HL-60/S4 (cell line): ENCODE results near the gene TRMT6.

Experiments
- in situ Hi-C: fragments of 300-500 bp; cut with MboI; formaldehyde crosslinking; loops from 2 replicates; pipeline ENCODE4 v1.14.3; 2022; ENCODE audit warnings: low sequenced_read_pairs

The TRMT6 gene

DNA sequence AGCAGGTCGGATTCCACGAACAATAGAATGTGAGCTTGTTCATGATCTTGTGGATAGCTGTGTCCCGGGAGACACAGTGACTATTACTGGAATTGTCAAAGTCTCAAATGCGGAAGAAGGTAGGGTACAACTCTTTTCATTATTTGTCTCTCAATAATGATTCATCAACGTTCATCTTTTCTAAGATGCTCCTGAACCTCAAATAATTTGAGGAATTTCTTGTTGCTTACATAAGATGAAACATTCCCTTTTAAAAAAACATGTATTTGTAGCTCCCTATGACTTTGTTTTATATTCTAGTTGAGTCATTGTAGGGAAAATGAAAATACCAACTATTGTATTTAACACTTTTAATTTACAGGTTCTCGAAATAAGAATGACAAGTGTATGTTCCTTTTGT lies 17.1 kb upstream of the TRMT6 start:
- in situ Hi-C loops = no loop called here

- in situ Hi-C loops = loop anchor here (25.0 kb wide), 1 partner anchor 413 kb away; no protein-coding TSS in a partner anchor
Measured at GRCh38 chr20:5949943-5950270, 426 bp downstream of the TRMT6 start.

GRCh38 chr20:5947276-5947675 lies 3.1 kb downstream of the TRMT6 start:
- in situ Hi-C loops = loop anchor here (25.0 kb wide), 1 partner anchor 410 kb away; no protein-coding TSS in a partner anchor

DNA sequence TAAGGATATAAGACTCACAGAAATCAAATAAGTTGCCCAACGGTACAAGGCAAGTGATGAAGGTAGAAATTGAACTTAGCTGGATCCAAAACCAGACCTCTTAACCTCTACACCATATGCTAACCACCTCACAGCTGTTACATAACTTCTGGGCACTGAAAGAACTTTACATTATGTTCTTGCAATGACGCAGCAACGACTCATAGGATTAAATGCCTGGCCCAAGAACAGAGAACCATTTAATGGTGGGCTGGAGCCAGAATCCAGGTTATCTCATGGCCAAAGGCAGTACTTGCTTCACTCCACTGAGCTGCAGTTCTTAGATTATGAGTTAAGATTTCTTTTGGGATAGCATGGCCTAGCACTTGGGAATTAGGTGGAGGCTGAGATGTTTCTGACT lies 4.4 kb downstream of the TRMT6 start:
- in situ Hi-C loops = loop anchor here (25.0 kb wide), 1 partner anchor 409 kb away; no protein-coding TSS in a partner anchor

- in situ Hi-C loops = loop anchor here (10.0 to 25.0 kb wide), 2 partner anchors 144 to 401 kb away; no protein-coding TSS in a partner anchor
Measured at GRCh38 chr20:5938456-5939029, 11.8 kb downstream of the TRMT6 start.

DNA sequence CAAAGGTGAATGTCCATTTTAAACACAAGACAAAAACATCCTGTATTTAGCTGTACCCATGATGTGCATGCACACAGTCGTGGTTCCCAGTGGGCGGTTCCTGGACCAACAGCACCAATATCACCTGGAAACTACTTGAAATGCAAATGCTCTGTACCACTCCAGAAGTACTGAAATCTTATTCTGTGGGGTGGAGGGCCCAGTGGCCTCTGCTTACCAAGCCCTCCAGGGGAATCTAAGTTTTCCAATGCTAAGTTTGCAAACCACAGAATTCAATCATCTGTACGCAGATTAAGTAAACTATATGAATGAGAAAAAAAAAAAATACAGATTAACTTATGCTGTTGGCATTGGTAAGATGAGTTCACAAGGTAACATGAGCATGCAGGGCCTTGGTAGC lies 14.1 kb downstream of the TRMT6 start:
- in situ Hi-C loops = loop anchor here (10.0 to 25.0 kb wide), 2 partner anchors 141 to 399 kb away; no protein-coding TSS in a partner anchor

DNA sequence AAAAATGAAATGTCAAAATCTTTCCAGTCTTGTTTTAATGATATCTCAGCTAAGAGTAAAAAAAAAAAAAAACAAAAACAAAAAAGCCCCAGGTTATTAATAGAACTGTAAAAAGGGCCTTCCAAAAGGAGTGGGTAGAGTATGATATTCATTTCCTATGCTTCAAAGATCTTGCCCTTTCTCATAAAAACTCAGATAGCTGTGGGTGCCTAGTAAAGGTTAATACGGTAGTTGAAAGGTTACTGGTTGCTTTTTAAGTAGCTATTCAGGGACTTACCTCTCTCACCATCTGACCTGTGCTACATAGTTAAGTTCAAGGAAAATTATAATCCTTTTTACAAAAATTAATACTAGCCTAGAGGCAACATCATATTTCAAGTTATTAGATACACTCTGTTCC lies 14.9 kb downstream of the TRMT6 start:
- in situ Hi-C loops = loop anchor here (10.0 to 25.0 kb wide), 2 partner anchors 141 to 398 kb away; no protein-coding TSS in a partner anchor

- in situ Hi-C loops = loop anchor here (10.0 to 25.0 kb wide), 2 partner anchors 139 to 397 kb away; no protein-coding TSS in a partner anchor
Measured at GRCh38 chr20:5933802-5934436, 16.4 kb downstream of the TRMT6 start.

DNA sequence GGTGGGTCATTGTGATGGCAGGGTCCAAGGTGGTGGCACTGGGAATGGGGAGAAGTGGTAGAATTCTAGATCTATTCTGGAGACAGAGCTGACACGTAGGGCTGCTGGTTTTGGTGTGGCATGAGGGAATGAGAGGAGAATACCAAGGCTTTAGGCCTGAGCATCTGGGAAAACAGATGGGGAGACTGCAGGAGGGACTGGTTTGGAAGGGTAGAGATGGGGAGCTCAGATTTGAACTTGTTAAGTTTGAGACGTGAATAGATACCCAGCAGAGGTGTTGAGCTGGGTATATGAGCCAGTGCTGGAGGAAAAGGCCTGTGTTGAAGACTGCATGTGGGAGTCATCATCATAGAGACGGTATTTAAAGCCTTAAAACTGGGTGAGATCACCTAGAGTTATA lies 17.5 kb downstream of the TRMT6 start:
- in situ Hi-C loops = loop anchor here (10.0 to 25.0 kb wide), 2 partner anchors 138 to 395 kb away; no protein-coding TSS in a partner anchor

- in situ Hi-C loops = loop anchor here (10.0 to 25.0 kb wide), 2 partner anchors 137 to 394 kb away; no protein-coding TSS in a partner anchor
Measured at GRCh38 chr20:5931411-5931810, 18.9 kb downstream of the TRMT6 start.

DNA sequence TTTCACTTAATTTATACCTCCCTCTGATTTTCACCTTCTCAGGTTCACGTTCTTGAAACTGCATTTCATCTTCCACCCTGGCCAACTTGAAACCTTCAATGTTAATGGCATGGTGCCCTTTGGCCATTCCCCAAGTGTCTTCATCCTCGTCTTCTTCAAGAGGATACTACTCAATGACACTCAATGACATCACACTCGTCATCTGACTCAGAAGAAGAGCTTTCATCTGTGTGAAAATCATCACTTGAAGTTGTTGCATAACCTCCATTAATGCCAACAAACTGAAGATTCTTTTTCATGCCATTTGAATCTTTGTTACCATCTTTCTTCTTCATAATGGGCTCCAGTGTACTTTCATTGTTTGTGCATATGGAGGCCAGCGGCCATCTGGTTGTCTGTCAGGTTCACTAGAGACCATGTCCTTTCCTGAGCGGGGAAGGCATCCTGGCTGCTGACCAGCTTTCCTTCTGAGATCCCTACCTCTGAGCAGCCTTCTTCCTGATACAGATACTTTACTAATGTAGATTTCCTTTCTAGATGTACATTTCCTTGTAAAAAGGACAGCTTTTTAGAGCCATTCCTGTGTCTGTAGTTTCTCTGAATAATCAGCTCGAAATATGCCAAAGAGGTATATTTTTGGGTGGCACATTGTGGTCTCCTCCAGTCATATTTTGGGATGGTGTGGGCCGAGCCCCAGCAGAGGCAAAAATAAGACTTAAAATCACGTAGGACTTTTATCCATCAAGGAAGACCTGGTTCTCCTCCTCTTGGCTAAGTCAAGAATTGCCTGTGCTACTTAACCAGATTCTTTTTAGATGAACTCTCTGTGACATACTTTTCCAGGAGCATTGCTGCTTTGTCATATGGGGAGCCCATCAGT lies 21.3 kb downstream of the TRMT6 start:
- in situ Hi-C loops = loop anchor here (25.0 kb wide), 1 partner anchor 392 kb away; no protein-coding TSS in a partner anchor

DNA sequence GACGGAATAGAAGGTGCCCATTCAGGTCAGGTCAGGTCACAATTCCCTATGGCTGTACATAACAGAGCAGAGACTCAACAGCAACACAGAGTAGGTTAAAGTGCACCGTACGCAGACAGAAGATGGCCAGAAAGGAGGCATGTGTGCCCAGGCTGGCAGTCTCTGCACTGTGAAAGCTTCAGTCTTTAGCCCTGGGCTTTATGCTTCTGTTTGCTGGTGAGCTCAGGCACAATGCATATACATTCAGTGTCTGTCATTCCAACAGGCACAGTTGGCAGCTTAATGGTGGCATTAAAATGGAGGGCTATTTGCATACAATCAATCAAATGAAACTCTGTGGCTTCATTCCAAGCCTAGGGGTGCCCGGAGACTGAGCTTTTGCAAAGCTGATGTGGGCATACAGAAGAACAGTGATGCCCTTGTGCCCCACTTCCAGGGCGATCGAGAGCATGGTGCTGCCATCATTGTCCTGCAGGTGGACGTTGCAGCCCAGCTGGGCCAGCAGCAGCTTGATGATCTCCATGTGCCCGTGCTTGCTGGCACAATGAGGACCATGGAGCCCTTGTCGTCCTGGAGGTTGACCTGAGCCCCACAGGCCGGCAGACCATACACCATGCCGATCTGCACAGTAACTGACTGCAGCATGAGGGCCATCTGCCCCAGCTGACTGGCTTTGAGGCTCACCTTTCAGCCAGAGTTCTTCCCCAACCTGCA lies 22.4 kb downstream of the TRMT6 start:
- in situ Hi-C loops = loop anchor here (25.0 kb wide), 1 partner anchor 391 kb away; no protein-coding TSS in a partner anchor

DNA sequence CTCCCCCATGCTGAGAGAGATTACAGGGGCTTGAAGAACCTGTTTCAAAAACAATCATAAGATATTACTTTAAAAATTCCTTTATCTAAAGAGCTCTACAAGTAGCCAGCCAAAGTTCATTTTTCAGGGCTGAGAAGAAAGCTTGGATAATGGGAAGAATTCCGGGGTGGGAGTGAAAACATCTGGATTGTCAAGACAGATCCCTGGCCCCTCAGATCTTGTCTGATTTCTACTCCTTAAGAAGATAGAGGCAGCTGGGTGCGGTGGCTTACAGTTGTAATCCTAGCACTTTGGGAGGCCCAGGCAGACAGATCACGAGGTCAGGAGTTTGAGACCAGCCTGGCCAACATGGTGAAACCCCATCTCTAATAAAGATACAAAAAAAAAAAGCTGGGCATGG lies 24.8 kb downstream of the TRMT6 start:
- in situ Hi-C loops = loop anchor here (25.0 kb wide), 1 partner anchor 388 kb away; no protein-coding TSS in a partner anchor

- in situ Hi-C loops = no loop called here
Measured at GRCh38 chr20:5923493-5923892, 26.8 kb downstream of the TRMT6 start.

- in situ Hi-C loops = no loop called here
Measured at GRCh38 chr20:5920581-5920980, 29.8 kb downstream of the TRMT6 start.

GRCh38 chr20:5919626-5920544 lies 30.4 kb downstream of the TRMT6 start:
- in situ Hi-C loops = no loop called here

DNA sequence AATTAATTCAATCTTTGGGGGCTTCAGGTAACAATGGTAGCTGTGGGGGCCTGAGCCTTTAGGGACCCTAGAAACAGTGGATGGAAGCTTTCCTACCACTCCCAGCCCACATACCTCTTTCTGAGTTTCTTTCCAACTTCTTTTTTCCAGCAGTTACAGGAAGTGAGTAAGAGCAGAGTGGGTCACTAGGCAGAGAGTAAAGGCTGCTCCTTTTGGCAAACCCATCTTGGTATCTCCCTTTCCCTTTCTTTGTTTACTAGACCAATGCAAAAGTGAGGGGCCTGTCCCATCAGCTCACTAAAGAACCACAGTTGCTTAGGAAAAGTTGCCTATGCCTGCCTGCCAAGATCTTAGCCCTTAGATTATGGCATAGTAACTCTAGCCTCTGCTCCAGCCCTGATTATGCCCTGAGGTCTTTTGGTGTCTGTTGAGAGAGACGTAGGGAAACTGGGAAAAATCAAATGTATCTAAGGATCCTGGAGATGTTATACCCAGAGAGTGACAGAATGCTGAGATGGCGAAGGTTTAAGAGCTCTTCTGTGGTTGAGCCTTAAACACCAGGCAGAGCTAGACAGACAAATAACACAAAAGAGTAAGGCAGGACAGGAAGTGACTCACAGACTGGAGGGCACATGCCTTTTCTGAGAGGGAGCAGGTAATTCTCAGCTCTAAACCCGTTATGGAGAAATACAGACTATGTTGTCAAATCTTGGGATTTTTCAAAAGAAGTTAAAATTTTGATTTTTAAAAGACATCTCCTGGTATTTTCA lies 31.3 kb downstream of the TRMT6 start:
- in situ Hi-C loops = no loop called here

DNA sequence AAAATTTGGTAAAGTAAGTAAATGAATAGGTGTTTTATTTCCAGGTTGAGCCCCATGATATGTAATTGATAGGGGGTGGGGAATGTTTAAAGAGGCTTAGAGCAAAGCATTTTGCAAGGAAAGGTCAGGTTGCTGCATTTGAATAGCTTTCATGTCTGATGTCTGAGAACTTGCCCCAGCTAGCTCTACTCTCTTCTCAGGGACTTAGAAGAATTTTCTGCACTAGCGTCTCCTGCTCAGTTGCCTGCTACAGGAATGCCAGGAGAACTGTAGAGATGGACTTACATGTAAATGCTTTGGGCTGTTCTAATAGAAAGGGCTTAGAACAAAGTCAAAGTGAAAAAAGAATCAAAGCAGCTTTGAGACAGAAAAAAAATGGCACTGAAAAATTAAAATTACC lies 35.5 kb downstream of the TRMT6 start:
- in situ Hi-C loops = no loop called here

- in situ Hi-C loops = no loop called here
Measured at GRCh38 chr20:5913166-5913565, 37.2 kb downstream of the TRMT6 start.
